LNCAP (cell line): ENCODE results near the gene VAMP5.

Experiments
- CTCF ChIP-seq: fragments of 450-650 bp; IDR thresholded peaks from 2 replicates; pipeline ENCODE4 v1.5.1; 2017; ENCODE audit warnings: mild to moderate bottlenecking

The VAMP5 gene

GRCh38 chr2:85577063-85577385, 7.2 kb upstream of the VAMP5 start:
- no peak for TF ChIP-seq CTCF

DNA sequence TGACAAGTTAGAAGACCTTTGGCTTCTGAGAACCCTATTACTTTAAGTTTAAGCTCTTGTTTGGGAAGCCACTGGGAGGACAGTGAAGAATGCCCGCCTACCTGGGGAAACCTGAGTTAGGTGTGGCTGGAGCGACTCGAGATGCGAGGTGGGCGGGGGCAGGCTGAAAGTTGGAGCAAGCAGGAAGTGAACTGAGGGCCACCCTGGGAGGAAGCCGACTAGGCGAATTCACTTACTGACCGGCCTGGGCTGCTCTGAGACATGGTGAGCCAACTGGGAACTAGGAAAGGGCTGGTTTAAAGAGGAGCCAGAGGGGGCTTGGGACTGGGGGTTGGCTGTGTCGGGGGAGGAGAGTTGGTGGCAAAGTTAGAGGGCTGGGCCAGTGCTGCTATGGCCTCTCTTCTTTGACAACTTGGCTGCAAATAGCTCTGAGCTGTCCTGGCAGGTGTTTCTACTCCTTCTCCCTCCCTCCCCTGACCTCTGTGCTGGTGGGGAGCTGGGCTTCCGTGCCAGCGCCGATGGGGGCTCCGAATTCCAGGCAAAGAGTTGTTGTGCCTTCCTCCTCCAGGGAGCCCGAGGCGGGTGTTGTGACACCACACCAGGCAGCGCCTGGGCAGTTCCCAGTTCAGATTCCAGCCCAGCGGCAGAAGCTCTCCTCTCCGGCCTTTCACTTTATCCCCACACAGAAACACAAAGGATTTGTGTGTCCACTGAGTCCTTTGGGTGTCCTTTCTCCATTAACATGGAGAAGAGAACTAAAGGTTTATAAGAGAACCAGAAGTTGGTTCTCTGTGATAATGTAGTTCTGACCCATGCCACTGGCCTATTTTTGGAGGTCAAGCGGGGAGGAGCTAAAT, 6.6 kb upstream of the VAMP5 start, which contains the start of gene VAMP8:
VAMP8 (plus strand) TSS at position 201 of the 857 bp plus-strand sequence; CDS start at position 262, 61 bp downstream.
- no peak for TF ChIP-seq CTCF

DNA sequence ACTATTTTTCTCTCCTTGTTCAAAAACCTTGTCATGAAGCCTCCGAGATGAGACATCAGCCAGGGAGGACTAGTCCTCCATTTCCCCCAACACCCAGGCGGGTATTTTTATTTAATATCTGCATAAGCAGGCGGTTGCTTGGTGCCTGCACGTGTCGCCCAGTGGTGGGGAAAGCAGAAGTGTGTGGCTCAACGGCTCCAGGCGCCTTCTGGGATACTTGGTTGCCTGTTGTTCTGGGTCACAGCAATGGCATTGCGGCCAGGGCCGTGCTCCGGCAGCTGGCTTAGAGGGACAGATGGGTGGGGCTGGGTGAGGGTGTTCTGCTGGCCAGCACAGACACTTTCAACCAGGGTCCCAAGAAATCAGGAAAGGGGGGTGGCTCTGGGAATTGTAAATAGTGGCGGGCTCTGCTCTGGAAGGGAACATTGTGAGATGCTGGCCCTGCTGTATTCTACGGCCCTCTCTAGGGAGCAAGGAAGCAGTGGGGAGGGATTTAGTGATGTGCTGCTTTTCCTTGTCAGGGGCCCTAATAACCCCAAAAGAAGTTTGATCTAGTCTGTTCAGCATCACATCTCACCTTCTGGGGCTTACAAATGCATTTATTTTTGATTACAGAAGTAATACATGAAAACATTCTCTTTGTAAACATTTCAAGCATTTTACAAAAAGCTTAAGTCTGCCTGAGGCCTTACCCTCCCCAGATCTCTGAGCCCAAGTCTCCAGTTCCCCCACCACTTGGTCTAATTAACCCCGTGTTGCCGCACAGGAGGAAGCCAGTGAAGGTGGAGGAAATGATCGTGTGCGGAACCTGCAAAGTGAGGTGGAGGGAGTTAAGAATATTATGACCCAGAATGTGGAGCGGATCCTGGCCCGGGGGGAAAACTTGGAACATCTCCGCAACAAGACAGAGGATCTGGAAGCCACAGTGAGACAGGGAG, 5.7 kb upstream of the VAMP5 start:
- TF ChIP-seq CTCF = no peak

- TF ChIP-seq CTCF = no peak
Observed at GRCh38 chr2:85579266-85579935, 4.8 kb upstream of the VAMP5 start.

DNA sequence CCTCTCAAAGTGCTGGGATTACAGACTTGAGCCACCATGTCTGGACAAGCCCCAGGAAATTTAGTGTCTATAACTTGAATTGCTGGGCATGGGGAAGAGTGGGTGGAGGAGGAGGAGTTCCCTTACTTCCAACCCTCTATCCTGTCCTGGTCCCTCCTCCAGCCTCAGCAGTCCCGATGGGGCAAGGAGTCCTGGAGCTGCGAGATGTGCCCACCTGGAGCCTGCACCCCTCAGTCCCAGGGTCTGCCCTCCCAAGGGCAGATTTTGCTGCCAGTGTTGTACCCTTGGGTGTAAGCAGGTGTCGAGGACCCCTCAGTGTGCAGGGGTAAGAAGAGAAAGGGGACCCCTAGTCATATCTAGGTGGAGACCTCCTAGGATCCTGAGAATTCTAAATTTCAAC, 4.0 kb upstream of the VAMP5 start:
- TF ChIP-seq CTCF = no peak

GRCh38 chr2:85582492-85582891, 1.7 kb upstream of the VAMP5 start:
- TF ChIP-seq CTCF = no peak

- no peak for TF ChIP-seq CTCF
Observed at GRCh38 chr2:85583667-85584353, 421 bp upstream of the VAMP5 start.
